Kasumi-1 (cell line): ENCODE data around the gene LEPROT.

Source experiments
- DNase-seq, 2 experiments: peaks; one replicate each; lab custom pipeline; 2025; lab: John Stamatoyannopoulos, UW

Gene LEPROT

DNA sequence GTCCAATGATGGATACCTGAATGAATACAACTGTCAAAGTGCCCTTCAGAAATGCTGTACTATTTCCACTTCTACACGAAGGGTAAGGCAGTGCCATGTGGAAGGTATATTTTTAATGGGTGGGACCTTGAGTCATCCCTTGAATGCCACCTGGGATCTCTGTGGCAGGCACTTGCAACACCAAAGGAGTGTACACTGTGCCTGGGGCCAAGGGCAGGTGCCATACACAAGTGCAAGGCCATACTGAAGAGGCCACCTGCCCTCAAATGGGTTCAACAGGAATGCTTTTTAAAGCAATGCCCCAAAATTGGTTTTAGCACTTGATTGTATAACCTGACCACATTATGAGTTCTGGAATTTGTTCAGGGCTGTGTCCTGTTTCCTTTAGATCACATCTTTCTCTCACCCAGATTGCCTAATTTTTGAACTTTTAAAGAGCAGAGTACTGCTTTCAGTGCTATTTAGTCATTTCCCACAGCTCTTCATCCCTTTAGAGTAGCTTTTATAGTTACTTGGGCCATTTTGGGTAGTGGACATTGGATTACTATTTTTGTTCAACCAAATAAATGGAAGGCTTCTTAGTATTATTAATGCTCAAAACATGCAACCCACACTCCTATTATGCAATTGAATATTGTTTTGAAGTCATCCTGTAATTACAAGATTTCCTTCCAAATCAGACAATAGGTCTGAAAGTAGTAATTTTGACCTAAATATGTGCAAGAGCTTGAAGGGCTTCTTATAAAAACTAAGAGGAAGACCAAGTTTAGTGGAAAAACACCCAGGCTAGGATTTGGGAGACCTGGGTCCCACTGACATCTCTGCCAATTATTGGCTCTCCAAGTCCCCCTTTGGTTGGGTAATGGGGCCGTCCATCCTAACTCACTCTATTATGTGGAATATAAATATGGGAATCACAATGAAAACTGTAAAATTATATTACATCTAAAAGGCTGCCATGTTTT lies 57.2 kb downstream of the LEPROT start:
- no peak for DNase-seq

DNA sequence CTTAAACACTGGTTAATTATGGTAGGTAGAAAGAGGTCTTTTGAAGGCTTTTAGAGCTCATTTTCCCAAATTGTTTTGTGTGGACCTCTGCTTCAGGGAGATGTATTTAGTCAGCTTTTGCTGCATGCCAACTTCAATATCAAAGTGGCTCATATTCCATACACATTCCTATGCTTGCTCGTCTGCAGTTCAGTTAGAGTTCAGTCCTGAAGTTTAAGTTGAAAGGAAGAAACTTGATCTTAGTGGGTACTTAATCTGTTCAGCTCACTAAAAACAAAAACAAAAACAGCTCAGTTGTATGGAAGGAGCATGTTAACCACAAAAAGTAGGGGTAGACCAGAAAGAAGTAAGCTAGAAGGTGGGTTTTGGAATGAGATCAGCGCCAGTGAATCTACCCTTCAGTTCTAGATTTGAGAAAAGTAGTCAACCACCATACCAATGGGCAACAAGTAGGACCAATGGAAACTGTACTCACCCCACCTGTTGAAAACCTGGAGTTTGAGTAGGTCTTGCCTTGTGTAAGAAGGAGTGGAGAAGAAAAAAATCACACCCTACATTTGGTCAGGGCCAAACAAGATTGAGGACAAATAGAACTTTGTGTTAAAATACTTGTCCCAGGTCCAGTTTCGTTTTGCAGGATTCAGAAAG lies 58.0 kb downstream of the LEPROT start:
- no peak for DNase-seq

DNA sequence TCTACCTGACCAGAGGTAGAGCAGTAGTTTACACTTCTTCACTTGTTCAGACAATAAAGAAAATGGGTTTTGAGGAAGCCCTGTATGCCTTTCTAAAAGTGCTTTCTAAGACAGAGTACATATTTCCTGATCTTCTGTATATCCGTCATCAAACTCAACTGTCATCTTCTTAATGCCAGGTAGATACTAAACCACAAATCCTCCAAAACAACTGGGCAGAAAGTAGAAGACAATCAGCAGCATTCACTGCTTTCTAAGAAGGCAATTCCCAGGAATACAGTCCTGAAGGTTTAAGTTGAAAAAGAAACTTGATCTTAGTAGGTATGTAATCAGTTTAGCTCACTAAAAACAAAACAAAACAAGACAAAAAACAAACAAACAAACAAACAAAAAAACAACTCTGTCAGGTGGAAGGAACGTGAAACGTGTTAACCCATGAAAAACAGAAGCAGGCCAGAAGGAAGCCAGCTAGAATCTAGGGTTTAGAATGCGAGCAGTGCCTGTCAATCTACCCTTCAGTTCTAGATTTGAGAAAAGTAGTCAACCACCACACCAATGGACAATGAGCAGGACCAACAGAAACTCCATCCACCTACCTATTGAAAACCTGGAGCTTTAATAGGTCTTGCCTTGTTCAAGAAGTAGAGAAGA lies 59.2 kb downstream of the LEPROT start:
- no peak for DNase-seq

DNA sequence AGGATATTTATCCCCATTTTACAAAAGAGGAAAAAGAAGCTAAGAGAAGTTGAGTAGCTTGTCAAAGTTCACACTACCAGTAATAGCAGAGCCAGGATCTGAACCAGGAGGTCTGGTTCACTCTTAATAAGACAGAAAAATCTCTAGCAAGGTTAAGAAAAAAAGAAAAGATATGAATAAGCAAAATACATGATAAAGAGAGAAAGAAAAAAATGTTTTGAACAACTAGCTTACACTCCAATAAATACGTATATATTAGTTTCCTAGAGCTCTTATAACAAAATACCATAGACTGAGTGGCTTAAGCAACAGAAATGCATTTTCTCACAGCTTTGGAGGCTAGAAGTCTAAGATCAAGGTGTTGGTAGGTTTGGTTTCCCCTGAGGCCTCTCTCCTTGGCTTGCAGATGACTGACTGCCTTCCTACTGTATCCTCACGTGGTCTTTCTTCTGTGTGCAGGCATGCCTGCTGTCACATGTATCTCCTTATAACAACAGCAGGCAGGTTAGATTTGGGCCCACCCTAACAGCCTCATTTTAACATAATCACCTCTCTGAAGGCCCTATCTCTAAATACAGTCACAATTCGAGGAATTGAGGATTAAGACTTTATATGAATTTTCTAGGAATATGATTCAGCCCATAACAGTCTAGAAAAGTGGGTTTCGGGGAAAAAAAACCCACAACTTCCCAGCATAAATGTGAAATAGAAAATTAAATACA lies 60.4 kb downstream of the LEPROT start:
- no peak for DNase-seq

DNA sequence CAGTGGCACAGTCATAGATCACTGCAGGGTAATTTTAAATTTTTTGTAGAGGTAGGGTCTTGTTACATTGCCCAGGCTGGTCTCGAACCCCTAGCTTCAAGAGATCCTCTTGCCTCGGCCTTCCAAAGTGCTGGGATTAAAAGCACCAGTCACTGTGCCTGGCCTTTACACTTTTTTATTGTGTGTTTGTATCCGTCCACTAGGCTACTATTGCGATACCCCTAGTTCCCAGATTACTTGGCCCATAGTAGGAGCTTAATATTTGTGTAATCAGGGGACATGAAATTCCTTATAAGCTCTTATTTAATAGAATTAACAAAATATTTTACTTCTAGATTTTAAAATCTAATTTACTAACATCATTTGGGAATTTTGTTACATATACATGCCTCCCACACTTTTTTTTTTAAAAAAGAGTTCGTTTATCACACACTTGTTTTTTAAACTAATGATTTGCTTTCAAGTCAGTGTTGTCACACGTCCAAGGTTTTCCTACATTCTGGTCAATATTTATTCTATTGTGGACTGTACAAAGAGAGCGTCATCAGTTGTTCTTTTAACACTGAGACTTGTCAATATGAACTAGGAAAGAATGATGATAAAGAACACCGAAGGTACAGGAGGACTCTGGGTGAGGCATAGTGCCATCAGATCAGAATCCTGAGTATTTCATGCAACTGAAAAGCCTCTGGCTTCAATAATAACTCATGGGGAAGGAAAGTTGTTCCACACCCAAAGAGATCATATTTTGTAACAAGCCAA lies 63.7 kb downstream of the LEPROT start:
- DNase-seq: no peak
